ENCODE results near the gene SLC44A4. TPM values are rescaled to one million over a fixed set of nuclear protein-coding genes. Genes with fewer than 3 reads are reported as not detected.
"Not testable (repeated sequence)": the region's sequence is repeated elsewhere in the genome, so short reads cannot be mapped to it uniquely, and the experiment has no call there.

SLC44A4 gene
- total RNA-seq, 1 donor from 2014 or later, result 1.8 TPM

- H3K27me3 ChIP-seq (ENCODE audit: control insufficient read depth, insufficient read depth, low read length), result no peaks in the 10 kb centered on the region
- FAIRE-seq, result no peak
- DNase-seq (ENCODE audit: low read depth), result no peak
- no peak for TF ChIP-seq CTCF (IDR thresholded peaks at IDR 0.05; ENCODE audit: insufficient read depth, low read length, severe bottlenecking)
- peaks cover 13% of the 10 kb centered on the region for H3K36me3 ChIP-seq (ENCODE audit: control insufficient read depth, insufficient read depth, low read length)
- H3K4me3 ChIP-seq (ENCODE audit: low read depth, low read length), result no peak overlapping the region
Observed at GRCh38 chr6:31858707-31859106, 20.1 kb downstream of the SLC44A4 start.

DNA sequence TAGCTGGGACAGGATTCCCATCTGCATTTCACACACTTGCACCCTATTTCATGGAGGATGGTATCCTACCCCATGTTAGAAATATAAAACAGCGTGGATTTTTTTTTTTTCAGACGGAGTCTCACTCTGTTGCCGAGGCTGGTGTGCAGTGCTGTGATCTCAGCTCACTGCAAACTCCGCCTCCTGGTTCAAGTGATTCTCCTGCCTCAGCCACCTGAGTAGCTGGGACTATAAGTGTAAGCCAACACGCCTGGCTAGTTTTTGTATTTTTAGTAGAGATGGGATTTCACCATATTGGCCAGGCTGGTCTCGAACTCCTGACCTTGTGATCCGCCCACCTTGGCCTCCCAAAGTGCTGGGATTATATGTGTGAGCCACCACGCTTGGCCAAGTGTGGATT, 21.0 kb downstream of the SLC44A4 start:
- not testable (repeated sequence) for H3K27me3 ChIP-seq (ENCODE audit: control insufficient read depth, insufficient read depth, low read length); DNase-seq (ENCODE audit: low read depth); FAIRE-seq; H3K4me3 ChIP-seq (ENCODE audit: low read depth, low read length)
- H3K36me3 ChIP-seq (ENCODE audit: control insufficient read depth, insufficient read depth, low read length), result peaks cover 13% of the 10 kb centered on the region

DNA sequence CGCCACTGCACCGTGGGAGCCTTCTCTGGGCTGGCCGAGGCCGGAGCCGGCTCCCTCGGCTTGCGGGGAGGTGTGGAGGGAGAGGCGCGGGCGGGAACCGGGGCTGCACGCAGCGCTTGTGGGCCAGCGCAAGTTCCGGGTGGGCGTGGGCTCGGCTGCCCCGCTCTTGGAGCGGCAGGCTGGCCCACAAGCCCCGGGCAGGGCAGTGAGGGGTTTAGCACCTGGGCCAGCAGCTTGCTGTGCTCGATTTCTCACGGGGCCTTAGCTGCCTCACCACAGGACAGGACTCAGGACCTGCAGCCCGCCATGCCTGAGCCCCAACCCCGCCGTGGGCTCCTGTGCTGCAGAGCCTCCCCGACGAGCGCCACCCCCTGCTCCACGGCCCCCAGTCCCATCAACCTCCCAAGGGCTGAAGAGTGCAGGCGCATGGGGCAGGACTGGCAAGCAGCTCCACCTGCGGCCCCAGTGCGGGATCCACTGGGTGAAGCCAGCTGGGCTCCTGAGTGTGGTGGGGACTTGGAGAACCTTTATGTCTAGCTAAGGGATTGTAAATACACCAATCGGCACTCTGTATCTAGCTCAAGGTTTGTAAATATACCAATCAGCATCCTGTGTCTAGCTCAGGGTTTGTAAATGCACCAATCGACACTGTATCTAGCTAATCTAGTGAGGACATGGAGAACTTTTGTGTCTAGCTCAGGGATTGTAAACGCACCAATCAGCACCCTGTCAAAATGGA, 26.6 kb downstream of the SLC44A4 start:
- not testable (repeated sequence) for H3K36me3 ChIP-seq (ENCODE audit: control insufficient read depth, insufficient read depth, low read length); FAIRE-seq; DNase-seq (ENCODE audit: low read depth); H3K27me3 ChIP-seq (ENCODE audit: control insufficient read depth, insufficient read depth, low read length); H3K4me3 ChIP-seq (ENCODE audit: low read depth, low read length)

- DNase-seq (ENCODE audit: low read depth), result no peak
- no peak for TF ChIP-seq CTCF (IDR thresholded peaks at IDR 0.05; ENCODE audit: insufficient read depth, low read length, severe bottlenecking)
- no peak for FAIRE-seq
- Histone ChIP-seq H3K4me3 (ENCODE audit: low read depth, low read length) (no peak overlapping the region), H3K36me3 (ENCODE audit: control insufficient read depth, insufficient read depth, low read length) (no peaks in the 10 kb centered on the region), H3K27me3 (ENCODE audit: control insufficient read depth, insufficient read depth, low read length) (no peaks in the 10 kb centered on the region)
Observed at GRCh38 chr6:31851485-31851832, 27.3 kb downstream of the SLC44A4 start.

GRCh38 chr6:31850765-31851484, 27.9 kb downstream of the SLC44A4 start:
- DNase-seq (ENCODE audit: low read depth) (no peak), FAIRE-seq (no peak)
- no peak for TF ChIP-seq CTCF (IDR thresholded peaks at IDR 0.05; ENCODE audit: insufficient read depth, low read length, severe bottlenecking)
- no peaks in the 10 kb centered on the region for H3K27me3 ChIP-seq (ENCODE audit: control insufficient read depth, insufficient read depth, low read length)
- no peak overlapping the region for H3K4me3 ChIP-seq (ENCODE audit: low read depth, low read length)
- no peaks in the 10 kb centered on the region for H3K36me3 ChIP-seq (ENCODE audit: control insufficient read depth, insufficient read depth, low read length)

- DNase-seq (ENCODE audit: low read depth), result no peak
- no peaks in the 10 kb centered on the region for H3K36me3 ChIP-seq (ENCODE audit: control insufficient read depth, insufficient read depth, low read length)
- no peak overlapping the region for H3K4me3 ChIP-seq (ENCODE audit: low read depth, low read length)
- no peak for FAIRE-seq
- TF ChIP-seq CTCF (IDR thresholded peaks at IDR 0.05; ENCODE audit: insufficient read depth, low read length, severe bottlenecking), result no peak
- H3K27me3 ChIP-seq (ENCODE audit: control insufficient read depth, insufficient read depth, low read length), result no peaks in the 10 kb centered on the region
Observed at GRCh38 chr6:31847276-31847978, 31.4 kb downstream of the SLC44A4 start.
